Endodermal cell (in vitro differentiated cells): ENCODE data around the gene IL10. TPM values are rescaled to one million over a fixed set of nuclear protein-coding genes. Genes with fewer than 3 reads are reported as not detected.
A peak's percentile ranks its signal among the peaks of the same experiment; 100 is the strongest.

ENCODE experiments used
- DNase-seq: peaks from one replicate; pipeline ENCODE4 v3.0.0-alpha.2; 2017
- H3K27ac ChIP-seq: 2 replicates; pipeline ENCODE4 v1.5.1; 2013; ENCODE audit warnings: mild to moderate bottlenecking, low read depth, low read length, moderate library complexity
- H3K27me3 ChIP-seq: 2 replicates; pipeline ENCODE4 v1.6.1; 2013; ENCODE audit warnings: mild to moderate bottlenecking, low read length, moderate library complexity; ENCODE audit not compliant: insufficient read depth, control insufficient read depth, poor library complexity, severe bottlenecking
- H3K36me3 ChIP-seq: 2 replicates; pipeline ENCODE4 v1.7.0; 2013; ENCODE audit warnings: mild to moderate bottlenecking, low read length, moderate library complexity; ENCODE audit not compliant: control insufficient read depth, insufficient read depth
- H3K4me1 ChIP-seq: one replicate; pipeline ENCODE4 v1.7.0; 2013; ENCODE audit warnings: low read length; ENCODE audit not compliant: control insufficient read depth, insufficient read depth
- H3K4me3 ChIP-seq: 2 replicates; pipeline ENCODE4 v1.5.1; 2013; ENCODE audit warnings: mild to moderate bottlenecking, low read length, moderate library complexity
- H3K9ac ChIP-seq: 2 replicates; pipeline ENCODE4 v1.6.1; 2013; ENCODE audit warnings: mild to moderate bottlenecking, low read length, moderate library complexity; ENCODE audit not compliant: poor library complexity, severe bottlenecking; ENCODE audit errors: extremely low read depth
- H3K9me3 ChIP-seq: 2 replicates; pipeline ENCODE4 v1.6.1; 2013; ENCODE audit warnings: mild to moderate bottlenecking, low read length, moderate library complexity; ENCODE audit not compliant: control insufficient read depth
- H3K27ac Mint-ChIP-seq: 2 replicates; pipeline ENCODE4 v1.8.0; 2020; ENCODE audit warnings: mixed read lengths
- H3K27me3 Mint-ChIP-seq: 2 replicates; pipeline ENCODE4 v1.8.0; 2021; ENCODE audit warnings: mild to moderate bottlenecking, mixed read lengths; ENCODE audit not compliant: insufficient read depth
- H3K36me3 Mint-ChIP-seq: 2 replicates; pipeline ENCODE4 v1.8.0; 2020; ENCODE audit warnings: low read depth, mixed read lengths
- H3K4me1 Mint-ChIP-seq: 2 replicates; pipeline ENCODE4 v1.8.0; 2020; ENCODE audit warnings: mixed read lengths
- H3K4me3 Mint-ChIP-seq: 2 replicates; pipeline ENCODE4 v1.8.0; 2020; ENCODE audit warnings: mild to moderate bottlenecking, moderate library complexity, mixed read lengths
- H3K9me3 Mint-ChIP-seq: 2 replicates; pipeline ENCODE4 v1.8.0; 2020; ENCODE audit warnings: mild to moderate bottlenecking, mixed read lengths
- WGBS, 2 experiments: methylation state at CpG; one replicate each; pipeline versions ENCODE4 v1.1.5 to v1.1.7; 2013; ENCODE audit warnings: missing lambda C conversion rate in 2 of 2, mixed read lengths in 1 of 2; ENCODE audit not compliant: insufficient coverage in 1 of 2, insufficient read length in 1 of 2; 5-methylcytosine and 5-hydroxymethylcytosine counted together
- total RNA-seq, 2 donors: library from RNA; stranded (reverse); fragmentation: NEBNext Ultra II Directional in 1 of 2; extraction: Animal tissue kit (Norgen Biotek cat#: 25700) in 1 of 2; gene quantifications; 2 replicates in 1 of 2; 3 replicates in 1 of 2; pipeline ENCODE4 v1.2.1, GENCODE V29; 2021
- TF ChIP-seq, protein P1 (sequence below): fragments of 200-600 bp; sonication (generic); conservative IDR thresholded peaks from 2 replicates; pipeline ENCODE4 v1.5.0; 2021; ENCODE audit warnings: antibody characterized with exemption, mild to moderate bottlenecking

IL10 gene
- total RNA-seq, 2 donors from 2014 or later, result not detected

DNA sequence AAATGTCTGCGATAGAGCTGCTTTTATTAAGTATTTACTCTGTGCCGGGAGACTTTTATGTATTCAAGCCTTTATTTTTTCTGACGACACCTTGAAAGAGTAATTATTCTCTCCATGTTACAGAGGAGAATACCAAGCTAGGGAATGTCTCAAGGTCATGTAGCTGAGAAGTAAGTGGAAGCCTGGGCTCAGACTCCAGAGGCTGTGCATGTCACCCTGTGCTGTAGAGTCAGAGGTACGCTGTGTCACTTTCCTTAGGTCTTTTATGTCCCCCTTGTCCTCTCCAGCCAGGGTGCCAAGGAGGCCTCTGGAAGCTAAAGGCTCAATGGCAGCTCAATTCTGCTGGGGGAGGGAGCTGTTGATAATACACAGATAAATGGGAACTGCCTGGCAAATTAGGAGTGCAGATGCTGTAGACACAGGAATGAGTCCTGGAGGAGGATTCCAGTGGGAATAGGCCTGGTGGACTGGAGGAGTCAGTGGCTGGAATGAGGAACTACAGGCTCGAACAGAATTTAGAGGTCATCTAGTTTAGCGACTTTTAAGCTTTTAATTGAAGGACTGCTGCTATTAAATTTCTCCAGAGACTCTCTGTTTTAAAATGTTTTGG, 11.0 kb downstream of the IL10 start:
- no peak overlapping the region for H3K4me3 Mint-ChIP-seq
- peaks cover under 1% of the 10 kb centered on the region for H3K4me1 ChIP-seq
- 83 to 91% methylated on average over 4 to 6 of the region's 6 CpGs for WGBS, 2 experiments

DNA sequence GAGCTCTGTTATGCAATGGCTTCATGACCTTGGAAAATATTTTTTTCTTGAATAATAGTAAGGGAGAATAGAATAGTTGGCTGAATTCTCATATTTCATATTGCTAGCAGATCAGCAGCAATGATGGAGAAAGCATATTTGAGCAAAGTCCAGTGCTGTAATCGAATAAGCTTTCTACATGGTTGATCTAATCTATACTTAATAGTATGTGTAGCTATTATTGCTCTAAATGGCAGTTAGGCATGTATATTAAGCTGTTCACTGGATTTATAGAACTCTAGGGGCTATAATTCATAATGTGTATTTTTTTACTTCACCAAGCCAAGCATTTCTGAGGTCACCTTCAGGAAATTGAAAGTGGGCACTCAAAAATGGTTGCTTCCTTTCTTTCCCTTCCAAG, 11.7 kb downstream of the IL10 start:
- Mint-ChIP-seq H3K27me3 (peaks cover 8% of the 10 kb centered on the region), H3K36me3 (no peaks in the 10 kb centered on the region), H3K27ac (no peak overlapping the region), H3K4me3 (no peak overlapping the region), H3K9me3 (no peaks in the 10 kb centered on the region), H3K4me1 (peaks cover 2% of the 10 kb centered on the region)
- Histone ChIP-seq H3K9me3 (no peaks in the 10 kb centered on the region), H3K27me3 (peaks cover 23% of the 10 kb centered on the region), H3K4me1 (no peaks in the 10 kb centered on the region), H3K9ac (no peak overlapping the region), H3K27ac (no peak overlapping the region), H3K4me3 (no peak overlapping the region), H3K36me3 (no peaks in the 10 kb centered on the region)
- WGBS, 2 experiments, result 100% methylated on average over 1 of the region's 1 CpG; no CpG with 5 or more reads in 1 of the 2 experiments
- TF ChIP-seq, protein P1, sequence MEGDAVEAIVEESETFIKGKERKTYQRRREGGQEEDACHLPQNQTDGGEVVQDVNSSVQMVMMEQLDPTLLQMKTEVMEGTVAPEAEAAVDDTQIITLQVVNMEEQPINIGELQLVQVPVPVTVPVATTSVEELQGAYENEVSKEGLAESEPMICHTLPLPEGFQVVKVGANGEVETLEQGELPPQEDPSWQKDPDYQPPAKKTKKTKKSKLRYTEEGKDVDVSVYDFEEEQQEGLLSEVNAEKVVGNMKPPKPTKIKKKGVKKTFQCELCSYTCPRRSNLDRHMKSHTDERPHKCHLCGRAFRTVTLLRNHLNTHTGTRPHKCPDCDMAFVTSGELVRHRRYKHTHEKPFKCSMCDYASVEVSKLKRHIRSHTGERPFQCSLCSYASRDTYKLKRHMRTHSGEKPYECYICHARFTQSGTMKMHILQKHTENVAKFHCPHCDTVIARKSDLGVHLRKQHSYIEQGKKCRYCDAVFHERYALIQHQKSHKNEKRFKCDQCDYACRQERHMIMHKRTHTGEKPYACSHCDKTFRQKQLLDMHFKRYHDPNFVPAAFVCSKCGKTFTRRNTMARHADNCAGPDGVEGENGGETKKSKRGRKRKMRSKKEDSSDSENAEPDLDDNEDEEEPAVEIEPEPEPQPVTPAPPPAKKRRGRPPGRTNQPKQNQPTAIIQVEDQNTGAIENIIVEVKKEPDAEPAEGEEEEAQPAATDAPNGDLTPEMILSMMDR, result no peak
- no peak for DNase-seq

More for the DNA sequence above, 11.0 kb downstream of the IL10 start:
- TF ChIP-seq, protein P1, result peak; percentile 62
- H3K4me1 Mint-ChIP-seq, result peaks cover 9% of the 10 kb centered on the region
- no peak overlapping the region for H3K27ac ChIP-seq
- no peaks in the 10 kb centered on the region for H3K36me3 ChIP-seq
- no peaks in the 10 kb centered on the region for H3K36me3 Mint-ChIP-seq
- no peak for DNase-seq
- H3K4me3 ChIP-seq, result no peak overlapping the region
- H3K9me3 ChIP-seq, result no peaks in the 10 kb centered on the region
- no peak overlapping the region for H3K27ac Mint-ChIP-seq
- no peak overlapping the region for H3K9ac ChIP-seq
- H3K27me3 Mint-ChIP-seq, result peaks cover 8% of the 10 kb centered on the region
- no peaks in the 10 kb centered on the region for H3K9me3 Mint-ChIP-seq
- H3K27me3 ChIP-seq, result peaks cover 22% of the 10 kb centered on the region

DNA sequence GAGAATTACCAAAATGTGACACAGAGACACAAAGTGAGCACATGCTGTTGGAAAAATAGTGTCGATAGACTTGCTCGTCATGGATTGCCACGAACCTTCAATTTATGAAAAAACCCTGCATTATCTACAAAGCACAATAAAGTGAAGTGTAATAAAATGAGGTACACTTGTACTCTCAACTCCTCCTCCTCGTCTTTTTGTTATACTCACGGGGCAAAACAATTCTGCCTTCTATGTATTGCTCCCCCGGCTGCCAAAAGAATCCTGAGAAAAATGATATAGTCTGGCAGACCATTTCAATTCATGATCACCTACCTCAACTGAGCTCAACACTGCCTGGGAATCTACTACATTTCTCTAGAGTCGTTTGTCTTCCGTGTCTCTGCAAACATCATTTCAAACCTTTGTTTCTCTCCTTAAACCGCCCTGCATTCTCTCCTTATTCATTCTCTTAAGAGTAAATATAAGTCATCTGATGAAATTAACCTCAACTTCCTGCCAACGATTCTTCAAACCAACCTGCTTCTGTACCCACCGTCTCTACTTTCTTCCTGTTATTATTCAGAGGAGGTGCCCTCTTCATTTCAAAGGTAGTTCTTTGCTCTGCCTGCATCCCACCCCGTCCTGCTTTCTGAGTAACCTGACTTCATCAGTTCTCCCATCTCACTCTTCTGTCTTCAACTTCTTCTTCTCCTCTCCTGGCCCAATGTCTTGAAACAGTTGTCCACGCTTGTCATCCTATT, 14.6 kb downstream of the IL10 start:
- H3K27ac ChIP-seq, result no peak overlapping the region
- no peak overlapping the region for H3K27ac Mint-ChIP-seq
- no peaks in the 10 kb centered on the region for H3K9me3 Mint-ChIP-seq
- no peaks in the 10 kb centered on the region for H3K36me3 Mint-ChIP-seq
- DNase-seq, result no peak
- peaks cover 2% of the 10 kb centered on the region for H3K27me3 Mint-ChIP-seq
- no peak overlapping the region for H3K4me3 ChIP-seq
- TF ChIP-seq, protein P1, result no peak
- H3K4me3 Mint-ChIP-seq, result no peak overlapping the region
- H3K9me3 ChIP-seq, result no peaks in the 10 kb centered on the region
- H3K9ac ChIP-seq, result no peak overlapping the region
- H3K27me3 ChIP-seq, result peaks cover 23% of the 10 kb centered on the region
- H3K4me1 ChIP-seq, result no peaks in the 10 kb centered on the region
- no peaks in the 10 kb centered on the region for H3K36me3 ChIP-seq
- 90 to 92% methylated on average over 8 to 13 of the region's 13 CpGs for WGBS, 2 experiments
- H3K4me1 Mint-ChIP-seq, result peaks cover 2% of the 10 kb centered on the region
